B cell (primary cell): Measurements from ENCODE around the gene IGHMBP2. TPM values are rescaled to one million over a fixed set of nuclear protein-coding genes. Genes with fewer than 3 reads are reported as not detected.

ENCODE experiments used
- ATAC-seq: fragments of 200-7000 bp; cut with Tn5 transposase; one replicate; pipeline ENCODE4 v1.10.0; 2021; ENCODE audit warnings: low read depth, mild to moderate bottlenecking, moderate number of reproducible peaks, moderate library complexity
- CTCF ChIA-PET: fragments of 350-600 bp; sonication (Branson Sonifier 250); formaldehyde crosslinking; loops from one replicate; lab custom pipeline; 2021; ENCODE audit warnings: antibody characterized with exemption, inconsistent platforms; lab: Charles Lee
- POLR2A ChIA-PET: fragments of 350-600 bp; sonication (Branson Sonifier 250); formaldehyde crosslinking; loops from one replicate; lab custom pipeline; 2021; ENCODE audit warnings: antibody characterized with exemption; lab: Charles Lee
- DNase-seq: peaks from one replicate; pipeline ENCODE4 v3.0.0; 2013
- H2AFZ ChIP-seq: 2 replicates; pipeline ENCODE4 v1.6.1; 2012; ENCODE audit warnings: mild to moderate bottlenecking, low read depth, low read length; ENCODE audit not compliant: insufficient read depth, poor library complexity, severe bottlenecking
- H3K27ac ChIP-seq, 2 donors: 1 replicate in 1 of 2; 2 replicates in 1 of 2; pipeline ENCODE4 v1.5.1; 2012 to 2013; ENCODE audit warnings: low read length in 2 of 2, mild to moderate bottlenecking in 2 of 2, moderate library complexity in 1 of 2
- H3K27me3 ChIP-seq, 4 experiments: fragments of 200-600 bp in 1 of 4; sonication (generic) in 1 of 4; replicated peaks in 1 of 4; 1 replicate in 2 of 4; 2 replicates in 2 of 4; pipeline versions ENCODE4 v1.6.1 to v1.7.0; 2013 to 2016; ENCODE audit warnings: low read length in 3 of 4, mild to moderate bottlenecking in 2 of 4, mixed read lengths in 1 of 4, moderate library complexity in 1 of 4; ENCODE audit not compliant: insufficient read depth in 4 of 4, control insufficient read depth in 3 of 4; ENCODE audit errors: control extremely low read depth in 1 of 4
- H3K36me3 ChIP-seq, 2 experiments: replicated peaks in 1 of 2; 1 replicate in 1 of 2; 2 replicates in 1 of 2; pipeline versions ENCODE4 v1.6.1 to v1.7.1; 2013; ENCODE audit warnings: low read length in 1 of 2; ENCODE audit not compliant: insufficient read depth in 2 of 2, control insufficient read depth in 1 of 2; ENCODE audit errors: control extremely low read depth in 1 of 2, extremely low read depth in 1 of 2
- H3K4me1 ChIP-seq, 2 donors: fragments of 200-600 bp in 1 of 2; sonication (generic) in 1 of 2; 1 replicate in 1 of 2; 2 replicates in 1 of 2; pipeline versions ENCODE4 v1.5.1 to v1.6.1; 2013 to 2017; ENCODE audit warnings: low read length in 2 of 2; ENCODE audit not compliant: control insufficient read depth in 2 of 2, insufficient read depth in 2 of 2
- H3K4me2 ChIP-seq: replicated peaks from 2 replicates; pipeline ENCODE3; 2012; ENCODE audit warnings: mild to moderate bottlenecking, low read depth, low read length; ENCODE audit not compliant: poor library complexity, severe bottlenecking
- H3K4me3 ChIP-seq, 5 experiments: fragments of 200-600 bp in 1 of 5; sonication (generic) in 1 of 5; 1 replicate in 3 of 5; 2 replicates in 2 of 5; pipeline versions ENCODE4 v1.5.1 to v1.7.0; 2011 to 2016; ENCODE audit warnings: low read length in 4 of 5, mild to moderate bottlenecking in 4 of 5, low read depth in 2 of 5, control low read depth in 1 of 5, moderate library complexity in 1 of 5; ENCODE audit not compliant: insufficient read depth in 1 of 5; ENCODE audit errors: control extremely low read depth in 1 of 5, extremely low read depth in 1 of 5
- H3K79me2 ChIP-seq: fragments of 200-600 bp; sonication (generic); one replicate; pipeline ENCODE4 v1.6.0; 2016; ENCODE audit warnings: low read length; ENCODE audit not compliant: control insufficient read depth, insufficient read depth
- H3K9ac ChIP-seq: fragments of 200-600 bp; sonication (generic); 2 replicates; pipeline ENCODE4 v1.6.1; 2017; ENCODE audit warnings: mild to moderate bottlenecking, low read length, moderate library complexity
- H3K9me3 ChIP-seq, 3 donors: one replicate each; pipeline versions ENCODE4 v1.6.1 to v1.7.1; 2013; ENCODE audit warnings: low read length in 2 of 3; ENCODE audit not compliant: control insufficient read depth in 2 of 3, insufficient read depth in 1 of 3; ENCODE audit errors: control extremely low read depth in 1 of 3
- H4K20me1 ChIP-seq: 2 replicates; pipeline ENCODE4 v1.6.0; 2012; ENCODE audit warnings: mild to moderate bottlenecking, low read length; ENCODE audit not compliant: insufficient read depth, control insufficient read depth, poor library complexity, severe bottlenecking
- H3K27ac Mint-ChIP-seq: one replicate; pipeline ENCODE4 v1.8.0; 2021; ENCODE audit warnings: mixed read lengths
- H3K27me3 Mint-ChIP-seq: one replicate; pipeline ENCODE4 v1.8.0; 2021; ENCODE audit warnings: mixed read lengths
- H3K4me1 Mint-ChIP-seq: one replicate; pipeline ENCODE4 v1.8.0; 2021; ENCODE audit warnings: mixed read lengths
- H3K4me3 Mint-ChIP-seq: one replicate; pipeline ENCODE4 v1.8.0; 2021; ENCODE audit warnings: mixed read lengths
- H3K9me3 Mint-ChIP-seq: one replicate; pipeline ENCODE4 v1.8.0; 2022; ENCODE audit warnings: mixed read lengths; ENCODE audit not compliant: insufficient read depth
- CTCF ChIP-seq: fragments of 200-600 bp; IDR thresholded peaks from one replicate; pipeline ENCODE4 v1.8.0; 2022; ENCODE audit warnings: antibody characterized with exemption, mild to moderate bottlenecking
- EZH2 ChIP-seq: IDR thresholded peaks from 2 replicates; pipeline ENCODE4 v1.6.1; 2012; ENCODE audit warnings: borderline replicate concordance, low read depth, mild to moderate bottlenecking, moderate library complexity, low read length; ENCODE audit not compliant: insufficient read depth, poor library complexity, severe bottlenecking
- WGBS: methylation state at CpG from one replicate; pipeline ENCODE4 v1.1.5; 2013; ENCODE audit warnings: missing lambda C conversion rate; ENCODE audit not compliant: insufficient coverage; 5-methylcytosine and 5-hydroxymethylcytosine counted together
- intact Hi-C: fragments of 100-400 bp; cut with micrococcal nuclease; formaldehyde crosslinking; loops from one replicate; pipeline ENCODE4 v1.10.0; 2022
- polyA plus RNA-seq: library from polyadenylated mRNA; depleted of rRNA; stranded (reverse); fragments of >200 nt; gene quantifications from 2 replicates; pipeline ENCODE4 v1.2.3, GENCODE V29; 2012
- total RNA-seq, 2 donors: library from RNA; stranded (reverse); fragments of 120-200 nt in 1 of 2; gene quantifications; 1 replicate in 1 of 2; 2 replicates in 1 of 2; pipeline versions ENCODE4 v1.2.3 to v1.2.4, GENCODE V29; 2013 to 2022

IGHMBP2 gene
- total and polyA plus RNA-seq, 2 donors (not counting 1 experiment from before 2014, with no cell fraction given): 41.4 to 42.9 TPM

- H3K4me3 Mint-ChIP-seq: no peak overlapping the region
- peaks cover 8% of the 10 kb centered on the region for H3K4me1 Mint-ChIP-seq
- peaks cover 0 to 15% (median 0%) of the 10 kb centered on the region in 3 donors for H3K9me3 ChIP-seq
- H3K4me1 ChIP-seq: peaks cover 0 to 8% of the 10 kb centered on the region in 2 donors
- CTCF ChIA-PET: no interaction called here
- 93% methylated on average over 6 of the region's 9 CpGs for WGBS
- no peak for ATAC-seq
- H3K4me2 ChIP-seq: no peak overlapping the region
- TF ChIP-seq CTCF (no peak), EZH2 (no peak)
- intact Hi-C loops: no loop called here
- H4K20me1 ChIP-seq: no peaks in the 10 kb centered on the region
- H3K27ac Mint-ChIP-seq: no peak overlapping the region
- no peaks in the 10 kb centered on the region for H3K79me2 ChIP-seq
- POLR2A ChIA-PET: no interaction called here
- peaks cover 13% of the 10 kb centered on the region for H3K27me3 Mint-ChIP-seq
- no peak for DNase-seq
- no peak overlapping the region for H3K9ac ChIP-seq
- no peak overlapping the region for H3K27ac ChIP-seq
- no peak overlapping the region for H2AFZ ChIP-seq
- H3K36me3 ChIP-seq: no peaks in the 10 kb centered on the region
- H3K9me3 Mint-ChIP-seq: peaks cover 4% of the 10 kb centered on the region
- no peak overlapping the region for H3K4me3 ChIP-seq
- peaks cover 0 to 6% (median 3%) of the 10 kb centered on the region in 4 experiments for H3K27me3 ChIP-seq
Observed at GRCh38 chr11:68966894-68967780, 63.4 kb downstream of the IGHMBP2 start.
